ENCODE results near the gene RAB14.

- TF ChIP-seq CTCF (conservative IDR thresholded peaks at IDR 0.05) = no peak
- no peak for TF ChIP-seq EZH2 (IDR thresholded peaks at IDR 0.05; ENCODE audit: low read depth)
Observed at GRCh38 chr9:121138973-121139372, 62.7 kb downstream of the RAB14 start.
